Loucy (cell line): ENCODE measurements around the gene TMSB4X.

Experiments
- H2AFZ ChIP-seq: fragments of 200-600 bp; sonication (generic); 2 replicates; pipeline ENCODE4 v1.6.0; 2016; ENCODE audit warnings: antibody characterized with exemption, mild to moderate bottlenecking, low read length, moderate library complexity
- H3F3A ChIP-seq: fragments of 200-600 bp; 2 replicates; pipeline ENCODE4 v1.6.0; 2016; ENCODE audit warnings: antibody characterized with exemption, low read depth, mild to moderate bottlenecking
- H3K27me3 ChIP-seq: fragments of 200-600 bp; sonication (generic); 2 replicates; pipeline ENCODE4 v1.6.1; 2014; ENCODE audit warnings: low read length, mild to moderate bottlenecking; ENCODE audit not compliant: insufficient read depth, poor library complexity, severe bottlenecking
- H3K36me3 ChIP-seq: fragments of 200-600 bp; sonication (generic); 2 replicates; pipeline ENCODE4 v1.6.1; 2016; ENCODE audit warnings: low read length; ENCODE audit not compliant: insufficient read depth
- H3K4me1 ChIP-seq: fragments of 200-600 bp; sonication (generic); 2 replicates; pipeline ENCODE4 v1.5.1; 2014; ENCODE audit warnings: low read length, mild to moderate bottlenecking; ENCODE audit not compliant: insufficient read depth, poor library complexity, severe bottlenecking
- H3K4me2 ChIP-seq: fragments of 200-600 bp; sonication (generic); 2 replicates; pipeline ENCODE4 v1.6.0; 2014; ENCODE audit warnings: antibody characterized with exemption, low read length, low read depth, mild to moderate bottlenecking; ENCODE audit not compliant: poor library complexity, severe bottlenecking
- H3K4me3 ChIP-seq: fragments of 200-600 bp; sonication (generic); 2 replicates; pipeline ENCODE4 v1.5.1; 2014; ENCODE audit warnings: low read length, mild to moderate bottlenecking, mixed read lengths; ENCODE audit not compliant: poor library complexity, severe bottlenecking
- H3K79me2 ChIP-seq: fragments of 200-600 bp; sonication (generic); 2 replicates; pipeline ENCODE4 v1.6.1; 2014; ENCODE audit warnings: low read length; ENCODE audit not compliant: insufficient read depth
- H3K9ac ChIP-seq: fragments of 200-600 bp; sonication (generic); 2 replicates; pipeline ENCODE4 v1.6.0; 2014; ENCODE audit warnings: mild to moderate bottlenecking, low read depth, low read length, moderate library complexity; ENCODE audit not compliant: poor library complexity, severe bottlenecking
- H3K9me2 ChIP-seq: fragments of 200-600 bp; sonication (generic); replicated peaks from 2 replicates; pipeline ENCODE4 v1.6.1; 2016; ENCODE audit warnings: low read depth, low read length, mixed read lengths
- H3K9me3 ChIP-seq: fragments of 200-600 bp; sonication (generic); 2 replicates; pipeline ENCODE4 v1.6.1; 2014; ENCODE audit warnings: mild to moderate bottlenecking, antibody characterized with exemption, low read length, low read depth; ENCODE audit not compliant: insufficient read depth
- H4K20me1 ChIP-seq: fragments of 200-600 bp; sonication (generic); 2 replicates; pipeline ENCODE4 v1.6.0; 2014; ENCODE audit warnings: antibody characterized with exemption, low read length, mild to moderate bottlenecking; ENCODE audit not compliant: insufficient read depth, poor library complexity, severe bottlenecking
- EZH2phosphoT487 ChIP-seq: fragments of 200-600 bp; IDR thresholded peaks from 2 replicates; pipeline ENCODE4 v1.6.1; 2018; ENCODE audit warnings: antibody characterized with exemption, mild to moderate bottlenecking, moderate library complexity, borderline replicate concordance
- TF ChIP-seq, protein P1 (sequence below): fragments of 200-600 bp; sonication (generic); conservative IDR thresholded peaks from 2 replicates; pipeline ENCODE4 v1.5.1; 2014; ENCODE audit warnings: mild to moderate bottlenecking, antibody characterized with exemption, low read length

Gene TMSB4X

DNA sequence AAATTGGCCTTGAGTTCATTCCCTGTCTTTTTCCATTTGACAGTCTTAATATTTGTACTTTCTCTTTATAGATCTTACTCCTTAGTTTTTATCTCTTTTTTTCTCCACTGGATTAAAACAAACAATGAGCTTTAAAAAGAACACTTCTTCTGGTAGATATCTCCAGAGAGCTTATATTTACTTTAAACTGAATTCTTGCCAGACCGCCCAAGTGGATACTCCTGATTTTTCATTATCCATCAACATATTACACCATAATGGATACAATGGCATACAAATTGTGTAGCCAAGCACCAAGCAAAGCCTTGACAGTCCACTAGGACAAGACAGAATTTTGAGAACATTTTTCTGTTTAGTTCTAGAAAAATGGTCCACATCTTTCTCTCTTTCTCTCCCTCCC is 18.9 kb downstream of the TMSB4X start:
- no peaks in the 10 kb centered on the region for H4K20me1 ChIP-seq
- no peaks in the 10 kb centered on the region for H3K36me3 ChIP-seq
- no peak overlapping the region for H3K4me3 ChIP-seq
- no peak overlapping the region for H3K9ac ChIP-seq
- H3K4me1 ChIP-seq, result peaks cover 10% of the 10 kb centered on the region
- no peaks in the 10 kb centered on the region for H3F3A ChIP-seq
- no peaks in the 10 kb centered on the region for H3K9me3 ChIP-seq
- H3K4me2 ChIP-seq, result no peak overlapping the region
- H3K79me2 ChIP-seq, result no peaks in the 10 kb centered on the region
- TF ChIP-seq, protein P1, sequence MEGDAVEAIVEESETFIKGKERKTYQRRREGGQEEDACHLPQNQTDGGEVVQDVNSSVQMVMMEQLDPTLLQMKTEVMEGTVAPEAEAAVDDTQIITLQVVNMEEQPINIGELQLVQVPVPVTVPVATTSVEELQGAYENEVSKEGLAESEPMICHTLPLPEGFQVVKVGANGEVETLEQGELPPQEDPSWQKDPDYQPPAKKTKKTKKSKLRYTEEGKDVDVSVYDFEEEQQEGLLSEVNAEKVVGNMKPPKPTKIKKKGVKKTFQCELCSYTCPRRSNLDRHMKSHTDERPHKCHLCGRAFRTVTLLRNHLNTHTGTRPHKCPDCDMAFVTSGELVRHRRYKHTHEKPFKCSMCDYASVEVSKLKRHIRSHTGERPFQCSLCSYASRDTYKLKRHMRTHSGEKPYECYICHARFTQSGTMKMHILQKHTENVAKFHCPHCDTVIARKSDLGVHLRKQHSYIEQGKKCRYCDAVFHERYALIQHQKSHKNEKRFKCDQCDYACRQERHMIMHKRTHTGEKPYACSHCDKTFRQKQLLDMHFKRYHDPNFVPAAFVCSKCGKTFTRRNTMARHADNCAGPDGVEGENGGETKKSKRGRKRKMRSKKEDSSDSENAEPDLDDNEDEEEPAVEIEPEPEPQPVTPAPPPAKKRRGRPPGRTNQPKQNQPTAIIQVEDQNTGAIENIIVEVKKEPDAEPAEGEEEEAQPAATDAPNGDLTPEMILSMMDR, result no peak
- no peak for TF ChIP-seq EZH2phosphoT487
- H3K27me3 ChIP-seq, result no peaks in the 10 kb centered on the region
- no peaks in the 10 kb centered on the region for H3K9me2 ChIP-seq
- H2AFZ ChIP-seq, result no peak overlapping the region

DNA sequence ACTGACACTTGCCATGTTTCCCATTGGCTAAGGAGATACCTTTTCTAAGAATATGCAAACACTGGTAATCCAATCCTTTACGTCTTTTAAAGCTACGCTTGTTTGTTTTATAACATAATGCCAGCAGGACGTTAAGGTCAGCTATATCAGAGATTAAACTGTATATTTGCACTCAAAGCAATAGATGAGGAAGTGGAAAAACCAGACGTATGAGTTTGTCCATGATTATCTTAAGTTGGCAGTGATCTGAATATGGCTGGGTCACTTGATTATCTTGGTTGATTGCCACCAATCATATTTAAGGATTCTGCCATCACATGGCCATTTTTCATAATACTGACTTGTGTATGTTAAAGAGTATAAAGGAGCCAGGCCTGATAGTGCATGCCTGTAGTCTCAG is 19.4 kb downstream of the TMSB4X start:
- H2AFZ ChIP-seq, result no peak overlapping the region
- H4K20me1 ChIP-seq, result no peaks in the 10 kb centered on the region
- no peaks in the 10 kb centered on the region for H3K9me2 ChIP-seq
- H3K4me2 ChIP-seq, result no peak overlapping the region
- TF ChIP-seq EZH2phosphoT487, result no peak
- TF ChIP-seq, protein P1, result no peak
- no peaks in the 10 kb centered on the region for H3K36me3 ChIP-seq
- no peaks in the 10 kb centered on the region for H3F3A ChIP-seq
- H3K9me3 ChIP-seq, result no peaks in the 10 kb centered on the region
- H3K27me3 ChIP-seq, result no peaks in the 10 kb centered on the region
- H3K79me2 ChIP-seq, result no peaks in the 10 kb centered on the region
- H3K4me3 ChIP-seq, result no peak overlapping the region
- H3K4me1 ChIP-seq, result peaks cover 13% of the 10 kb centered on the region
- H3K9ac ChIP-seq, result no peak overlapping the region

DNA sequence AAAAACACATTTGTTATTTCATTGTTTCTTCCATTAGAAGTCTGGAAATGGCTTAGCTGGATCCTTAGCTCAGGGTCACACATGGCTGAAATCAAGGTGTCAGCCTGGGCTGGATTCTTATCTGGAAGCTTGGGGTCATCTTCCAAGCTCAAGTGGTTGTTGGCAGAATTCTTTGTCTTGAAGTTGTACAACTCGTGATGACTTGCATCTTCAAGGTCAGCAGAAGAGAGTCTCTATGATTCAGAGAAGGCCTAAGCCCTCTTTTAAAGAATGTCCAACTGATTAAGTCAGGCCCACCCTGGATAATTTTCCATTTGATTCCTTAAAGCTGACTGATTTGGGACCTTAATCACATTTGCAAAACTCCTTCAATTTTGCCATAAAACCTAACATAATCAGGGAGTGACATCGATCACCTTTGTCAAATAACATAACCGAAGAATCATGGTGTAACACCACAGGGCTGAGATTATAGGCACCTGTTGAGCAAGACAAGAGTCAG is 22.1 kb downstream of the TMSB4X start:
- Histone ChIP-seq H3K4me3 (no peak overlapping the region), H2AFZ (no peak overlapping the region), H3K27me3 (no peaks in the 10 kb centered on the region), H4K20me1 (no peaks in the 10 kb centered on the region), H3K9me3 (no peaks in the 10 kb centered on the region), H3K79me2 (no peaks in the 10 kb centered on the region), H3K4me1 (peaks cover 29% of the 10 kb centered on the region), H3F3A (no peaks in the 10 kb centered on the region), H3K36me3 (no peaks in the 10 kb centered on the region), H3K9ac (no peak overlapping the region), H3K4me2 (no peak overlapping the region), H3K9me2 (no peaks in the 10 kb centered on the region)
- no peak for TF ChIP-seq EZH2phosphoT487
- TF ChIP-seq, protein P1, result no peak
